CD1c-positive myeloid dendritic cell (primary cell): ENCODE results near the gene EHD2.

Experiments used
- DNase-seq: peaks from one replicate; pipeline ENCODE4 v3.0.0-alpha.2; 2016; ENCODE audit errors: extremely low spot score

The EHD2 gene

DNA sequence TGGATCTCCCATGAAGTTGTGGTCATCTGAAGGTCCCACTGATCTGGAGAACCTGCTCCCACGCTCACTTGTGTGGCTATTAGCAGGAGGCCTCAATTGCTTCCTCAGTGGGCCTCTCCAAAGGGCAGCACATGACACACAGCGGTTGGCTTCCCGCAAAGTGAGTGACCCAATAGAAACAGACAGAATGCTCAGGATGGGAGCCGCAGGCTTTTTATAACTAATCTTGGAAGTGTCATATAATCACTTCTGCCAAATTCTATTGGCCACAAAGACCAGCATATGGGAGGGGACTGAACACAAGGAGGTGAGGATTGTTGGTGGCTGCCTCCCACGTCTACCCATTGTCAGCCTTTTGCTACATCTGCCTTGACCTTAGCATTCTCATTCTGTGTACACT, 22.1 kb upstream of the EHD2 start:
- DNase-seq, result no peak

- DNase-seq, result no peak
Measured at GRCh38 chr19:47691782-47692181, 21.4 kb upstream of the EHD2 start.

DNA sequence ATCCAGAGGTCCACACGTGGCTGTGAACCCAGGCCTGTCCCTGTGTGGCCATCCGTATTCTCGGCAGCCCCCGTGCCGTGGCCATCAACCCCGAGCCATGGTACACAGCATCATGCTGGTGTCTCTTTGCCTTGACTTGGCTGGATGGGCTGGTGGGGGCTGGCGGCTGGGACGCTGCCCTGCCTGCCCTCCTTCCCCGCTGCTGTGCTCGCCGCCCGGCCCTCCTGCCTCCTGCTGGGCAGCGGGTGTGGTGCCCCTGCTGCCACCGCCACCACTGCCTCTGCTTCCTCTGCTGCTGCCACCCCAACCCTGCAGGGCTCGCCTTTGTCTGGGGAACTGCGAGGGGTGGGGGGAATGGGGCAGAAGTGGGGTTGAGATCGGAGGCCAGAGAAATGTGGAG, 19.7 kb upstream of the EHD2 start:
- no peak for DNase-seq

- DNase-seq, result no peak
Measured at GRCh38 chr19:47693903-47694302, 19.3 kb upstream of the EHD2 start.

GRCh38 chr19:47694466-47695273, 18.6 kb upstream of the EHD2 start:
- no peak for DNase-seq

GRCh38 chr19:47695533-47696262, 17.5 kb upstream of the EHD2 start:
- no peak for DNase-seq

- no peak for DNase-seq
Measured at GRCh38 chr19:47696635-47697034, 16.6 kb upstream of the EHD2 start.

GRCh38 chr19:47697863-47698609, 15.2 kb upstream of the EHD2 start:
- peak; percentile 83 for DNase-seq

GRCh38 chr19:47698631-47699359, 14.4 kb upstream of the EHD2 start:
- no peak for DNase-seq

DNA sequence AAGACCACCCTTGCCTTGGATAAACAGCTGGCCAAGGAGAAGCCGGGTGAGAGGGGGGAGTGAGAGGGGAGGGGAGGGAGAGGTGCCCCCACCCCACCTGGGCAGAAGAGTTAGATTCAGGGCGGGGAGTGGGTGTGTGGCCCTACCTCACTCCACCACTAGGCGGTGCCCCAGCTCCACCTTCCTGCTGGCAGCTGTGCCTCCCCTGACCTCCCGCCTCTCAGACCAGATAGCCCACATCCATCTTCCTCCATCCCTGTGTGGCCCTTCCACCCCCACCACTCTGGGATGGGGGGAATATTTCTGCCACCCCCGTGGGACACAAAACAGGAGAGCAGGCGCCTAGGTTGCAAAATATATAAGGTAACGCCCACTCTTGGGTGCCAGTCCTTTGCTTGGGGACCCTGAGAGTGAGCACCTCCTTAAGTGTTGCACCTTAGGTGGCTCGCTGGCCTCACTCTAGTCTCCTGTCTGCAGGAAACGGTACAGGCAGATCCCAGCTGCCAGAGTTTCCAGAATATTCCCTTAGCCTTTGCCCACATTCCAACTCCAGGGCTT, 13.8 kb upstream of the EHD2 start:
- peak; percentile 41 for DNase-seq

GRCh38 chr19:47700934-47701716, 12.1 kb upstream of the EHD2 start:
- no peak for DNase-seq

GRCh38 chr19:47701717-47702552, 11.3 kb upstream of the EHD2 start:
- DNase-seq, result no peak

DNA sequence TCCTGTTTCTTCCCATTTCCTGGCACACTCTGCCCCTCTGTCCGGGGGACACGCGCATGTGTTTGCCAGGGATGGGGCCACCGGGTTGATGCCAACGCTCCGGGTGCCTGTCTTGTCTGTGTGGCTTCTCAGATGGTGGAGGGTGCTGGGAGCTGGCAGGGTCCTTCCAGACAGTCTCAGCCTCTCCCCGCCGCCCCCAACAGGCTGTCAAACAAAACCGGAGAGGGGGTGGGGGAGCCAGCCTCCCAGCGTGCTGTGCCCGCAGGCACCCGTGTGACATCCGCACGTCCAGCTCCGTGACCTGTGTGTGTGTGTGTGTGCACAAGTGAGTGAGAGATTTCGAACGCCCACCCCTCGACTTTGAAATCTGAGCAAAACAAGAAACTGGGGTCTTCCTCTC, 10.6 kb upstream of the EHD2 start:
- no peak for DNase-seq

DNA sequence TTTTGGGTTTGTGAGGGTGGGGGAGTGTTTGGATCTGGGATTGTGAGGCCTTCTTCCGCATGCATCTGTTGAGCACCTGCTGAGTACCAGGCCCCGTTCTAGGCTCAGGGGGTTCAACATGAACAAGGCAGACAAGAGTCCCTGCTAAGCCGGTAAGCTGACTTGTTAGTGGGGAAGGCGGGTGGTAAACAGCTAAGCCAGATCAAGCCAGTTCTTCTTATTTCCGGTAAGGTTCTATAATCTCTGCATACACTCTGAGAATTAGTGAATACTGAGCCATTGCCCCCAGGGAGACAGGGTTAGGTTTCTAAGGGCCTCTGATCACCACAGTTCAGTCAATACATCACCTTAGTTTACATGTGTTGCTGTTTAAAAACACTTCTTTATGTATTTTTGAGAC, 9.9 kb upstream of the EHD2 start:
- DNase-seq, result no peak

- DNase-seq, result no peak
Measured at GRCh38 chr19:47704024-47704423, 9.2 kb upstream of the EHD2 start.

DNA sequence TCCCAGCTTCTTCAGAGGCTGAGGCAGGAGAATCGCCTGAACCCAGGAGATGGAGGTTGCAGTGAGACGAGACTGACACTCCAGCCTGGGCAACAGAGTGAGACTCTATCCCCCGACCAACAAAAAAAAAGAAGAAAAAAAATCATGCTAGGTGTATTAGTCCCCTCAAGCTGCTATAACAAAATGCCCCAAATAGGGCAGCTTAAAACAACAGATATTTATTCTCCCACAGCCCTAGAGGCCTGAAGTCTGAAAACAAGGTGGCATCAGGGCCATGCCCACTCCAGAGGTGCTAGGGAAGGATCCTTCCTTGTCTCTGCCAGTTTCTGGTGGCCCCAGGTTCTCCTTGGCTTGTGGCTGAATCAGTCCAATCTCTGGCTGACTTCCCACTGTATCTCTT, 8.6 kb upstream of the EHD2 start:
- DNase-seq, result no peak

DNA sequence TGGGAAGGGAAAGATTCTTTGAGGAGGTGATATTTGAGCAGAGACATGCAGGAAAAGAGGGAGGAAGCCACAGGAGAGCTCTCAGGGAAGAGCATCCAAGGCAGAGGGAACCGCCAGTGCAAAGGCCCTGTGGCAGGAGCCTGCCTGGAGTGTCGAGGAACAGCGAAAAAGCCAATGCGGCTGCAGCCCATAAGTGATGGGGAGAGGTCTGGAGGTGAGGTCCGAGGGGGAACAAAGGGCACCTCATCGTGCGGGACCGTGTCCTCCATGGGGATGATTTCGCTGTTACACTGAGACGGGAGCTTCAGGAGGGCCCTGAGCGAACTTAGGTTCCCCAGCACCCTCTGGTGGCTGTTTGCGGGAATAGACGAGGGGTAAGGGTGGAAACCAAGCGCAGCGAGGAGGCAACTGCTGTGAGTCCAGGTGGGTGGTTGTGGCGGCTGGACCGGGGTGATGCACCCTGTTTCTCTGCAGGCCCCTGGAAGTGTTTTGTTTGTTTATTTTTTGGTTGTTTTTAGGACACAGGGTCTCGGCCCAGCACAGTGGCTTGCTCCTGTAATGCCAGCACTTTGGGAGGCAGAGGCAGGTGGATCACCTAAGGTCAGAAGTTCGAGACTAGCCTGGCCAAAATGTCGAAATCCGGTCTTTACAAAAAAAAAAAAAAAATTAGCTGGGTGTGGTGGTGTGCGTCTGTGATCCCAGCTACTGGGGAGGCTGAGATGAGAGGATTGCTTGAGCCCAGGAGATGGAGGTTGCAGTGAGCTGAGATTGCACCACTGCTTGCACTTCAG, 5.9 kb upstream of the EHD2 start:
- peak; percentile 84 for DNase-seq

- no peak for DNase-seq
Measured at GRCh38 chr19:47711652-47712242, 1.5 kb upstream of the EHD2 start.

DNA sequence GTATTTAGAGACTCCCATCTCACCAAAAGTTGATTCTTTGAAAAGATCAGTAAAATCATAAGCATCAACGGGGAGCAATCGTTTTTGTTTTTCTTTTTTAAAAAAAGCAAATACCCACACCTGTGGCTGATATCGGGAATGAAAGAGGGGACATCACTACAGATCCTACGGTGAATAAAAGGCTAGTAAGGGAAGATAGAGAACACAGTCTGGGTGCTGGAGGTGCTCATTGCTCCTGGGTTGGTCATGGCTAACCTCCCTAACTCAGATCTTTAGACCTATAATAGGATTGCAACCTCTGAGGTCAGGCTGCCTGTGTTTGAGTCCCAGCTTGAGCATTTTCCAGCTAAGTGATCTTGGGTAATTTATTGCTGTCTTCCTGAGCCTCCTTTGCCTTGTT, 1.1 kb downstream of the EHD2 start:
- DNase-seq, result no peak
